Skeletal muscle tissue (tissue), 4 donors: Measurements from ENCODE around the gene RIC1. TPM values are rescaled to one million over a fixed set of nuclear protein-coding genes. Genes with fewer than 3 reads are reported as not detected.
"Not testable (repeated sequence)": the region's sequence is repeated elsewhere in the genome, so short reads cannot be mapped to it uniquely, and the experiment has no call there.

Source experiments
- H3K27ac ChIP-seq: one replicate; pipeline ENCODE4 v1.7.0; 2013; ENCODE audit warnings: mild to moderate bottlenecking, low read depth, low read length, inconsistent platforms
- H3K27me3 ChIP-seq, 3 donors: one replicate each; pipeline ENCODE4 v1.7.0; 2013; ENCODE audit warnings: low read length in 3 of 3; ENCODE audit not compliant: control insufficient read depth in 3 of 3, insufficient read depth in 3 of 3
- H3K36me3 ChIP-seq, 3 donors: one replicate each; pipeline ENCODE4 v1.7.0; 2013; ENCODE audit warnings: low read length in 3 of 3; ENCODE audit not compliant: control insufficient read depth in 3 of 3, insufficient read depth in 3 of 3
- H3K4me1 ChIP-seq, 3 donors: one replicate each; pipeline ENCODE4 v1.7.0; 2013; ENCODE audit warnings: low read length in 3 of 3, mild to moderate bottlenecking in 3 of 3; ENCODE audit not compliant: control insufficient read depth in 3 of 3, insufficient read depth in 3 of 3
- H3K4me3 ChIP-seq, 3 donors: one replicate each; pipeline ENCODE4 v1.7.0; 2013; ENCODE audit warnings: low read length in 3 of 3
- H3K9ac ChIP-seq, 3 donors: one replicate each; pipeline ENCODE4 v1.7.0; 2013; ENCODE audit warnings: low read length in 3 of 3, mild to moderate bottlenecking in 3 of 3, moderate library complexity in 2 of 3, low read depth in 1 of 3
- H3K9me3 ChIP-seq, 3 donors: one replicate each; pipeline ENCODE4 v1.7.0; 2013; ENCODE audit warnings: low read length in 3 of 3; ENCODE audit not compliant: control insufficient read depth in 3 of 3
- total RNA-seq: library from RNA; depleted of rRNA; stranded (reverse); fragments of >200 nt; gene quantifications from one replicate; pipeline ENCODE4 v1.2.3, GENCODE V29; 2014
- donor health status: Osteomylitis.

RIC1 gene
- total RNA-seq, 1 donor from 2014 or later, result 26.6 TPM

- H3K27me3 ChIP-seq, result no peaks in the 10 kb centered on the region
- H3K27ac ChIP-seq, result no peak overlapping the region
- H3K4me1 ChIP-seq, result peaks cover 0 to 3% (median 2%) of the 10 kb centered on the region in 3 donors
- H3K9ac ChIP-seq, result no peak overlapping the region
- H3K36me3 ChIP-seq, result peaks cover 0 to 3% (median 0%) of the 10 kb centered on the region in 3 donors
- peaks cover 0 to 14% (median 9%) of the 10 kb centered on the region in 3 donors for H3K9me3 ChIP-seq
- H3K4me3 ChIP-seq, result no peak overlapping the region
Measured at GRCh38 chr9:5652821-5653220, 23.9 kb downstream of the RIC1 start.

GRCh38 chr9:5662804-5663203, 33.9 kb downstream of the RIC1 start:
- not testable (repeated sequence) for H3K9ac ChIP-seq, H3K9me3 ChIP-seq, H3K4me1 ChIP-seq, H3K27me3 ChIP-seq, H3K27ac ChIP-seq, H3K36me3 ChIP-seq, H3K4me3 ChIP-seq

GRCh38 chr9:5665059-5665458, 36.2 kb downstream of the RIC1 start:
- Histone ChIP-seq H3K27me3 (no peaks in the 10 kb centered on the region), H3K4me1 (no peaks in the 10 kb centered on the region), H3K9ac (no peak overlapping the region), H3K27ac (no peak overlapping the region), H3K9me3 (no peaks in the 10 kb centered on the region), H3K36me3 (peaks cover 0 to 3% (median 0%) of the 10 kb centered on the region in 3 donors), H3K4me3 (no peak overlapping the region)

GRCh38 chr9:5667391-5667790, 38.5 kb downstream of the RIC1 start:
- Histone ChIP-seq H3K27me3 (no peaks in the 10 kb centered on the region), H3K4me1 (peaks cover 0 to 5% (median 0%) of the 10 kb centered on the region in 3 donors)

GRCh38 chr9:5670079-5670478, 41.2 kb downstream of the RIC1 start:
- Histone ChIP-seq H3K4me3 (no peak overlapping the region), H3K27me3 (no peaks in the 10 kb centered on the region), H3K27ac (no peak overlapping the region), H3K36me3 (no peaks in the 10 kb centered on the region), H3K9me3 (no peaks in the 10 kb centered on the region), H3K9ac (no peak overlapping the region), H3K4me1 (peaks cover 0 to 5% (median 0%) of the 10 kb centered on the region in 3 donors)

More at GRCh38 chr9:5667391-5667790, 38.5 kb downstream of the RIC1 start:
- no peak overlapping the region for H3K9ac ChIP-seq
- no peaks in the 10 kb centered on the region for H3K9me3 ChIP-seq
- no peaks in the 10 kb centered on the region for H3K36me3 ChIP-seq
- no peak overlapping the region for H3K27ac ChIP-seq
- H3K4me3 ChIP-seq, result no peak overlapping the region

GRCh38 chr9:5671711-5672353, 42.9 kb downstream of the RIC1 start:
- no peaks in the 10 kb centered on the region for H3K36me3 ChIP-seq
- no peak overlapping the region for H3K27ac ChIP-seq
- no peaks in the 10 kb centered on the region for H3K27me3 ChIP-seq
- H3K4me3 ChIP-seq, result no peak overlapping the region
- H3K9me3 ChIP-seq, result no peaks in the 10 kb centered on the region
- H3K9ac ChIP-seq, result no peak overlapping the region
- peaks cover 0 to 5% (median 0%) of the 10 kb centered on the region in 3 donors for H3K4me1 ChIP-seq

GRCh38 chr9:5675046-5675445, 46.1 kb downstream of the RIC1 start:
- not testable (repeated sequence) for H3K9ac ChIP-seq, H3K4me3 ChIP-seq, H3K4me1 ChIP-seq, H3K36me3 ChIP-seq, H3K9me3 ChIP-seq, H3K27ac ChIP-seq, H3K27me3 ChIP-seq

- H3K9ac ChIP-seq, H3K4me3 ChIP-seq, H3K27me3 ChIP-seq, H3K27ac ChIP-seq, H3K36me3 ChIP-seq, H3K4me1 ChIP-seq, H3K9me3 ChIP-seq: not testable (repeated sequence)
Measured at GRCh38 chr9:5683591-5683990, 54.7 kb downstream of the RIC1 start.

- Histone ChIP-seq H3K27me3 (no peaks in the 10 kb centered on the region), H3K27ac (no peak overlapping the region), H3K4me1 (no peaks in the 10 kb centered on the region), H3K9me3 (no peaks in the 10 kb centered on the region), H3K9ac (no peak overlapping the region), H3K4me3 (no peak overlapping the region), H3K36me3 (no peaks in the 10 kb centered on the region)
Measured at GRCh38 chr9:5684101-5684500, 55.2 kb downstream of the RIC1 start.

- Histone ChIP-seq H3K36me3 (no peaks in the 10 kb centered on the region), H3K9me3 (no peaks in the 10 kb centered on the region), H3K4me3 (no peak overlapping the region), H3K27me3 (no peaks in the 10 kb centered on the region), H3K27ac (no peak overlapping the region), H3K4me1 (no peaks in the 10 kb centered on the region), H3K9ac (no peak overlapping the region)
Measured at GRCh38 chr9:5688109-5688508, 59.2 kb downstream of the RIC1 start.
